ENCODE results near the gene NLRC5.

NLRC5 gene

DNA sequence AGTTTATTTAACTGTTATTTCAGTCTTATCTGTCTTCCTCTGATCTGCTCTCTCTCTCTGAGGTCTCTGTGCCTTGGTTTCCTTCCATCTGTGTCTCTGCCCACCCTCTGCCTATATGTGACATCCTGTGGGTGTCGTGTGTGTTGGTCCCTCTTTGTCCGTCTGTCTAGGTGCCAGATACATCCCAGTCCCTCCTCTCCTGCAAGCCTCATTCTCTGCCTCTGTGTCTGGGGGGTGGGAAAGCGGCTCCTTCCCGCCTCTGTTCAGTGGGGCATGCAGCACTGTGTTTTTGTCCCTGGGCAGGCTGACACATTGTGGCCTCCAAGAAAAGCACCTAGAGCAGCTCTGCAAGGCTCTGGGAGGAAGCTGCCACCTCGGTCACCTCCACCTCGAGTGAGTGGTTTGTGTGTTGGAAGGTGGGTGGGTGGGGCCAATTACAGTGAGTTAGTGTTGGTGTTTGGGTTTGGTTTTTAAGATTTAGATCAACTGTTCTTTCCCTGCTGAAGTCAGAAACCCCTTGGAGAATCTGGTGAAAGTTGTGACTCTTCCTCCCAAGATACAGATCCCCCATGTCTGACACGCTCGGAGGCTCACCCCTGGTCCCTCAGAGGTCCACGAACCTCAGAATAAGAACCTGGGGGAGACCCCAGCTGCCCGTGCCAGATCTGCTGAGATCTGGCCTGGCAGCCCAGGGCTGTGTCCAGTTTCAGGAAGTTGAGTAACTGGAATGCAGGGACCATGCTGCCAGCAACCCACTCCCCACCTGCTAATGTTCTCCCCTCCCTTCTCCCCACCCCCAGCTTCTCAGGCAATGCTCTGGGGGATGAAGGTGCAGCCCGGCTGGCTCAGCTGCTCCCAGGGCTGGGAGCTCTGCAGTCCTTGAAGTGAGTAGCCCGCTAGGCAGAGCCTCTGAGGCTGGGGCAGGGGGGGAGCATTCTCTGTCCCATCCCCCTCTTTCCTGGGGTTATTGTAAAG, 52.1 kb downstream of the NLRC5 start:
- FAIRE-seq: peak; percentile 98
- no peak for TF ChIP-seq POLR2A (IDR thresholded peaks at IDR 0.05; ENCODE audit: low read depth, low read length)
- TF ChIP-seq POU2F2 (IDR thresholded peaks at IDR 0.05; ENCODE audit: low read depth, low read length): 0 out of 2 replicates have a peak, but pooled peaks have one; percentile 12
- no peak for DNase-seq (ENCODE audit: insufficient read length, low spot score)

DNA sequence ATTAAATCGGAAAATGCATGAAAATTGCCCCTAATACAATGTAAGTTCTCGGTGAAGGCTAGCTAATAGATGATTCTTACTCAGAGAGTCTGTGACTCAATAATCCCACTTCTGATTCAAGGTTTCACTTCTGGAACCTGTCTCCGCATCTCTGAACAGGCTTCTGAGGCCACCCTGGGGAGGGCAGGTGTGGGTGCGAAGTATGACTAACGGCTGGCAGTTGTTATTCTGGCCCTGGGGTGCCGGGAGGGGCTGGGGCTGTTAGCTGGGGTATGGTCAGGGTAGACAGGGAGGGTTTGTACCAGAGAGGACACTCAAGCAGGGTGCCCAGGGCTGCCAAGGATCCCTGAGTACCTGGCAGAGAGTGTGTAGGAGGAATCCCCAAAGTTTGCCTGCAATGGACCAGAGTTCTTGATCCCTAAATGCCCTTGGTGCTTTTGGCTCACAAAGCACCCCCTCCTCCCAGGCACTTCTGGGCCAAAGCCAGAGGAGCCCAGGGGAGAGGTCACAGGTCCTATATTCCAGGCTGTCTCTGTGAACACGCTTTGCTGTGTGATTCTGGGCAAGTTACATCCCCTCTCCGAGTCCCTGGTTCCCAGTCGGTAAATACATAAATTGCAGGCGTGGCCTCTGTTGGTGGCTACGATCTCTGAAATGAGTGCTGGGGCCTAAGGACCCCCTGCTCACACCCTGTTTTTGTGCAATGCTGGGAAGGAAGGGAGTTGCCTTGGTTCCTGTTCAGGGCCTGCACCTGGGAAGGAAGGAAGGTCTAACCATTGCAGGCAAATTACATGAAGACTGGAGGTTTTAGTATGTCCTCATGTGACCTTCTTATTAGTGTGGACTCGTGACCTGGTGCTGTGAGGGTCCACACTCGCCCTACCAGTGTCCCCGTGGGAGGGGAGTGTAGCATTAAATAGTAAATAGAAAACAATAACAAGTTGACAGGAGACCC, 53.1 kb downstream of the NLRC5 start:
- FAIRE-seq: peak; percentile 98
- DNase-seq (ENCODE audit: insufficient read length, low spot score): peak; percentile 56
- TF ChIP-seq POLR2AphosphoS5 (IDR thresholded peaks at IDR 0.05; ENCODE audit: low read depth, low read length) (no peak; the same call in 1 of the 2 replicates), POU2F2 (IDR thresholded peaks at IDR 0.05; ENCODE audit: low read depth, low read length) (peak; percentile 73; the same call in 1 of the 2 replicates), SPI1 (IDR thresholded peaks at IDR 0.05; ENCODE audit: low read depth, low read length) (peak; percentile 80), POLR2A (IDR thresholded peaks at IDR 0.05; ENCODE audit: low read depth, low read length) (no peak)

DNA sequence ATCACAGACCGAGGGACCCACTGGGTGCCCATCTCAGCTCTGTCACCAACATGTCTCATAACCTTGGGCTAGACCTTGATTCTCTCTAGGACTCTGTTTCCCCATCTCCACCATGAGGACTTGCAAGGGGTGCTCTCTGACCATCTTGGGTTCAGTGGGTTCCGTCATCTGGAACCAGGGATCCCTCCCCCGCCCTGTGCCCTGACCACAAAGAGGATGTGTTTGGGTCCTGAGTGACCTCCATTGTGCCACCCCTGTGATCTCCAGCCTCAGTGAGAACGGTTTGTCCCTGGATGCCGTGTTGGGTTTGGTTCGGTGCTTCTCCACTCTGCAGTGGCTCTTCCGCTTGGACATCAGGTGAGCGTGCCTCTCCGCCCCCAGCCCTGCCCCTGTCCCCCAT, 53.9 kb downstream of the NLRC5 start:
- DNase-seq (ENCODE audit: insufficient read length, low spot score): no peak
- no peak for FAIRE-seq
- TF ChIP-seq SPI1 (IDR thresholded peaks at IDR 0.05; ENCODE audit: low read depth, low read length): no peak
- TF ChIP-seq POU2F2 (IDR thresholded peaks at IDR 0.05; ENCODE audit: low read depth, low read length): 0 out of 2 replicates have a peak, but pooled peaks have one; percentile 12

DNA sequence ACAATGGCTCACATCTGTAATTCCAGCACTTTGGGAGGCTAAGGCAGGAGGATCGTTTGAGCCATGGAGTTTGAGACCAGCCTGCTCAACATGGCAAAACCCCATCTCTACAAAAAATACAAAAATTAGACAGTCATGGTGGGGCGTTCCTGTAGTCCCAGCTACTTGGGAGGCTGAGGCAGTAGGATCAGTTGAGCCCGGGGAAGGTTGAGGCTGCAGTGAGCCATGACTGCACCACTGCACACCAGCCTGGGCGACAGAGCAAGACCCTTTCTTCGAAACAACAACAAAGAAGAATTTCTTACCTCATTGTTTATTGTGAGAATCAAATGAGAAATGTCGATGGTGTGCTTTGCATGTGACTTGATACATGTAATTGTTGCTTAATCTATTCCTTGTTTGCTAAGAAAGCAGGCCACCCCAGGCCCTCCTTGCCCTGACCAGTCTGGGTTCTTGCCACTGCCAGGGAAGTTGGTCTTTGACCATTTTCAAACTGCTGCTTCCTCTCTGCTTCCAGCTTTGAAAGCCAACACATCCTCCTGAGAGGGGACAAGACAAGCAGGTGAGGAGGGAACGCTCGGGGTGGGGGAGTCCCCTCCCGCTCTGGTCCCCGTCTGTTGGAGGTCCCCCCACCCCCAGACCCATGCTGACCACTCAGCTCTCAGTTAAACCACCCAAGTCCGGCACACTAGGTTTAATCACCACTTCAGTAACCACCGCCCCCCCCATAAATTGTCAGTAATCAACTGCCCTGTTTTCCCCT, 55.8 kb downstream of the NLRC5 start:
- FAIRE-seq: peak; percentile 20
- TF ChIP-seq TAF1 (IDR thresholded peaks at IDR 0.05; ENCODE audit: low read depth, low read length) (no peak), PAX5 (IDR thresholded peaks at IDR 0.05; ENCODE audit: insufficient read depth, low read length, severe bottlenecking) (peak; percentile 18)
- DNase-seq (ENCODE audit: insufficient read length, low spot score): no peak

DNA sequence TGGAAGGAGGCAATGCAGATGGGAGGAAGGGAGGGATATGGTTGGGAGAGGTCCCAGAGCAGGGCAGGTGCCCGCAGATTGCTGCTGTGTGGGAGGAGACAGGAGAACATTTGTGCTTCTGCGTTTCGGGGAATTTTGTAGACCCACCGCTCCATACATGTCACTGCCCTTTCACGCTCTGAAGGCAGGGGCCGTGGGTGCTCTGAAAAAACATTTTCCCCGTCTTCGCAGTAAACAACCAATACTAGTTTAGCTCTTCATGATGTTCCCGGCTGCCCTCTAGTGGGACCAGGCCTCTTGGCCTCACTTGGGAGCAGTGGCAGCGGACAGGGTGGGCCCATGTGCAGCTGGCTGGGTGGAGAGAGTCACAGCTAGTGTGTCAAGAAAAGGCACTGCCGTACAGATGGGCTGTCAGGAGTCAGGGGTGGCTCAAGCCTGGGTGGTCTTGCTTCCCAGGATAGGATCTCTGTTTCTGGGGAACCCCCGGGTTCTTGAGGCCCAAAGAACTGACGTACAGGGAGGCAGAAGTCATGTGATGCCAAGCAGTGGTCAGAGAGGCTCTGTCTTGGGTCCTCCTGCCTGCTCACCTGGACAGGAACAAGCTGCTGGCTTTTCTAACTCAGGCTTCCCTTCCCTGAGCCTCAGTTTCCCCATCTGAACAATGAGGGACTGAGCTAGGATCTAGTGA, 56.5 kb downstream of the NLRC5 start:
- TF ChIP-seq SPI1 (IDR thresholded peaks at IDR 0.05; ENCODE audit: low read depth, low read length): no peak
- peak; percentile 13 for TF ChIP-seq PAX5 (IDR thresholded peaks at IDR 0.05; ENCODE audit: insufficient read depth, low read length, severe bottlenecking)
- TF ChIP-seq TAF1 (IDR thresholded peaks at IDR 0.05; ENCODE audit: low read depth, low read length): 0 out of 2 replicates have a peak, but pooled peaks have one; percentile 34
- TF ChIP-seq POU2F2 (IDR thresholded peaks at IDR 0.05; ENCODE audit: low read depth, low read length): 0 out of 2 replicates have a peak, but pooled peaks have one; percentile 30
- peak; percentile 42; the same call in 1 of the 2 replicates for TF ChIP-seq POLR2A (IDR thresholded peaks at IDR 0.05; ENCODE audit: low read depth, low read length)
- DNase-seq (ENCODE audit: insufficient read length, low spot score) (no peak), FAIRE-seq (peak; percentile 95)

DNA sequence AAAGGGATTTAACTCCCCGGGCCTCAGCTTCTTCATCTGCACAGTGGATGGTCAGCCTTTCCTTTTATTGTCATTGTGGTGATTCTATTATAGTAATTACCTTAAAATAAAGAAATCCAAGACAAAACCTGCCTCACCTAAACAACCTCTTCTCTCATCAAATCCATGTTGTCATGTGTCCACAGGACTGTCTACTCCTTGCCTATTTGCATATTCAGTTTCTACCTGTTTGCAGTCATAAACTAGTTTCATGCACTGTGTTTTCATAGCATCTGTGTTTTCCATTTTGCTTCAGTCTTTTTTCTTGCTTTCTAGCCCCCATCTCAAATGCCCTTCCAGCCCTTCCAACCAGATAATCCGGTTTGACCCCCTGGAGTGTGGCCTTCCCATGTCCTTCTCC, 58.7 kb downstream of the NLRC5 start:
- FAIRE-seq: peak; percentile 79
- DNase-seq (ENCODE audit: insufficient read length, low spot score): no peak
- TF ChIP-seq SPI1 (IDR thresholded peaks at IDR 0.05; ENCODE audit: low read depth, low read length) (no peak), PAX5 (IDR thresholded peaks at IDR 0.05; ENCODE audit: insufficient read depth, low read length, severe bottlenecking) (no peak), POLR2AphosphoS5 (IDR thresholded peaks at IDR 0.05; ENCODE audit: low read depth, low read length) (no peak), POU2F2 (IDR thresholded peaks at IDR 0.05; ENCODE audit: low read depth, low read length) (peak; percentile 92), TAF1 (IDR thresholded peaks at IDR 0.05; ENCODE audit: low read depth, low read length) (no peak)

DNA sequence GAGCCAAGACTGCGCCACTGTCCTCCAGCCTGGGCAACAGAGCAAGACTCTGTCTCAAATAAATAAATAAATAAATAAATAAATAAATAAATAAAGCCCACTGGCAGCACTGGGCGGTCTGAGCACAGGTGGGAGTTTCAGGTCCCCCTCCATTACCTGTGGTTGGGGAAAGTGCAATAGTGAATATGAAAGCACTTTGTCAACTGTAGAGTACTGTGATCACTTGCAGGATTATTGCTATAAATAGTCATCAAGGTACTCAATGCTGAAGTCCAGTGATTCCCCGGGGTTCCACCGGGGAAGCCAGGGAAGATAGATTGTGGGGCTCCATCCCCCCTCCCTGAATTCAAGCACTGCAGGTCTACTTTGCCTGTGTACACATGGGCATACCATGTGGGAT, 60.3 kb downstream of the NLRC5 start:
- FAIRE-seq (peak; percentile 78), DNase-seq (ENCODE audit: insufficient read length, low spot score) (peak; percentile 54)
- no peak for TF ChIP-seq POLR2AphosphoS5 (IDR thresholded peaks at IDR 0.05; ENCODE audit: low read depth, low read length)
- peak; percentile 46; the same call in 1 of the 2 replicates for TF ChIP-seq POU2F2 (IDR thresholded peaks at IDR 0.05; ENCODE audit: low read depth, low read length)
- TF ChIP-seq PAX5 (IDR thresholded peaks at IDR 0.05; ENCODE audit: insufficient read depth, low read length, severe bottlenecking): no peak
- TF ChIP-seq POLR2A (IDR thresholded peaks at IDR 0.05; ENCODE audit: low read depth, low read length): no peak

DNA sequence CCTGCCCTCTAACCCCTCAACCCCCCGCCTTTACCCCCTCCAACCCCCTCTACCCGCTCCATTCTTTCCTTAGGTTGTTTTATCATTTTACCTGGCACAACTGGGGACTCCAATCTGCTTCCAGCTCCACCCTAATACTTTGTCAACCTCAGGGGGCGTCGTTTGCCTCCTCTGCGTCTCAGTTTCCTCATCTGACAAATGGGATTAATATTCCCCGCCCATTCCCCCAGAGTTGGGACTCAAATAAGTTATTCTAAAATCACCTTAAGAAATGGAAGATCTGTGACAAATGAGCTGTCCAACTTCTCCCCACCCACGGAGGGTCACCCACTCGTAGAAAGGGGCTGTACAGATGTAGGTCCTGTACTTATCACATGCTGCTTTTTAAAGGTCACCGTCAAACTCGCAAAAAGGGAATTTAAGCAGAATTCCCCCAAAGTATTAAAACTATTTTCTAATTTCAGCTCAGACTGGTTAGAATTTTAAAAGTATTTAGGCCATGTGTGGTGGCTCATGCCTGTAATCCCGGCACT, 62.4 kb downstream of the NLRC5 start:
- no peak for TF ChIP-seq POLR2A (IDR thresholded peaks at IDR 0.05; ENCODE audit: low read depth, low read length)
- TF ChIP-seq SPI1 (IDR thresholded peaks at IDR 0.05; ENCODE audit: low read depth, low read length): no peak
- TF ChIP-seq POU2F2 (IDR thresholded peaks at IDR 0.05; ENCODE audit: low read depth, low read length): peak; percentile 32; the same call in 1 of the 2 replicates
- TF ChIP-seq POLR2AphosphoS5 (IDR thresholded peaks at IDR 0.05; ENCODE audit: low read depth, low read length): no peak
- no peak for TF ChIP-seq TAF1 (IDR thresholded peaks at IDR 0.05; ENCODE audit: low read depth, low read length)
- no peak for TF ChIP-seq PAX5 (IDR thresholded peaks at IDR 0.05; ENCODE audit: insufficient read depth, low read length, severe bottlenecking)
- FAIRE-seq (no peak), DNase-seq (ENCODE audit: insufficient read length, low spot score) (no peak)
